HEK293 (cell line): ENCODE measurements around the gene GNB4.

Experiments
- CTCF ChIP-seq: fragments of 450-650 bp; formaldehyde crosslinking; IDR thresholded peaks from 2 replicates; pipeline ENCODE4 v1.5.1; 2016; ENCODE audit warnings: missing biosample characterization, missing genetic modification characterization
- EGR2 ChIP-seq: fragments of 450-650 bp; formaldehyde crosslinking; IDR thresholded peaks from 2 replicates; pipeline ENCODE4 v1.5.1; 2016; ENCODE audit warnings: low read depth, missing biosample characterization, missing genetic modification characterization
- ZNF18 ChIP-seq: fragments of 450-650 bp; formaldehyde crosslinking; IDR thresholded peaks from 2 replicates; pipeline ENCODE4 v1.5.1; 2016; ENCODE audit warnings: missing biosample characterization, missing genetic modification characterization
- ZNF792 ChIP-seq: fragments of 450-650 bp; formaldehyde crosslinking; IDR thresholded peaks from 2 replicates; pipeline ENCODE4 v1.5.1; 2016; ENCODE audit warnings: missing biosample characterization, missing genetic modification characterization

- TF ChIP-seq ZNF792 (tag by site-specific recombination) (no peak), CTCF (tag by site-specific recombination) (peak; percentile 26; the same call in 1 of the 2 replicates), ZNF18 (no peak), EGR2 (tag by site-specific recombination) (no peak)
Measured at GRCh38 chr3:179446501-179446900, 4.8 kb downstream of the GNB4 start.
